Stimulated activated naive CD8-positive, alpha-beta T cell treated with anti-CD3 and anti-CD28 coated beads, Interleukin-15, amount 100 ng/mL, for 72 hours (primary cell): Measurements from ENCODE around the gene RARS2.

Source experiments
- ATAC-seq: fragments of 150-1000 bp; cut with Tn5 transposase; 2 replicates; pipeline ENCODE4 v1.10.0; 2021; ENCODE audit warnings: mild to moderate bottlenecking, moderate library complexity
- DNase-seq, 2 donors: peaks; one replicate each; pipeline ENCODE4 v3.0.0; 2021 to 2022
- H3K27ac Mint-ChIP-seq, 2 donors: one replicate each; pipeline ENCODE4 v1.8.0; 2022; ENCODE audit warnings: mild to moderate bottlenecking in 2 of 2, mixed read lengths in 2 of 2, moderate library complexity in 2 of 2
- H3K27me3 Mint-ChIP-seq: one replicate; pipeline ENCODE4 v1.8.0; 2022; ENCODE audit warnings: mixed read lengths
- H3K4me1 Mint-ChIP-seq: one replicate; pipeline ENCODE4 v1.8.0; 2022; ENCODE audit warnings: mild to moderate bottlenecking, mixed read lengths
- H3K4me3 Mint-ChIP-seq, 2 donors: one replicate each; pipeline ENCODE4 v1.8.0; 2022; ENCODE audit warnings: mild to moderate bottlenecking in 2 of 2, mixed read lengths in 2 of 2, moderate library complexity in 1 of 2
- H3K9me3 Mint-ChIP-seq, 2 donors: one replicate each; pipeline ENCODE4 v1.8.0; 2022; ENCODE audit warnings: mixed read lengths in 2 of 2

RARS2 gene

GRCh38 chr6:87543696-87544473 lies 45.9 kb downstream of the RARS2 start:
- H3K27ac Mint-ChIP-seq: no peak overlapping the region
- H3K27me3 Mint-ChIP-seq: no peaks in the 10 kb centered on the region
- H3K4me1 Mint-ChIP-seq: no peaks in the 10 kb centered on the region
- no peaks in the 10 kb centered on the region for H3K9me3 Mint-ChIP-seq
- no peak overlapping the region for H3K4me3 Mint-ChIP-seq
- ATAC-seq (no peak), DNase-seq (no peak)

- H3K4me3 Mint-ChIP-seq: no peak overlapping the region
- H3K27ac Mint-ChIP-seq: no peak overlapping the region
- H3K27me3 Mint-ChIP-seq: no peaks in the 10 kb centered on the region
- no peaks in the 10 kb centered on the region for H3K4me1 Mint-ChIP-seq
- H3K9me3 Mint-ChIP-seq: no peaks in the 10 kb centered on the region
- ATAC-seq (no peak), DNase-seq (no peak)
Measured at GRCh38 chr6:87541744-87542143, 48.0 kb downstream of the RARS2 start.

- no peak overlapping the region for H3K4me3 Mint-ChIP-seq
- no peaks in the 10 kb centered on the region for H3K9me3 Mint-ChIP-seq
- no peaks in the 10 kb centered on the region for H3K4me1 Mint-ChIP-seq
- ATAC-seq (no peak), DNase-seq (no peak)
- H3K27ac Mint-ChIP-seq: no peak overlapping the region
- H3K27me3 Mint-ChIP-seq: no peaks in the 10 kb centered on the region
Measured at GRCh38 chr6:87541041-87541440, 48.7 kb downstream of the RARS2 start.

GRCh38 chr6:87540539-87540938 lies 49.2 kb downstream of the RARS2 start:
- no peaks in the 10 kb centered on the region for H3K4me1 Mint-ChIP-seq
- H3K27me3 Mint-ChIP-seq: no peaks in the 10 kb centered on the region
- no peaks in the 10 kb centered on the region for H3K9me3 Mint-ChIP-seq
- no peak overlapping the region for H3K4me3 Mint-ChIP-seq
- DNase-seq (no peak), ATAC-seq (no peak)
- peak overlapping the region in 1 of 2 donors; percentile 13 for H3K27ac Mint-ChIP-seq

- H3K27me3 Mint-ChIP-seq: no peaks in the 10 kb centered on the region
- no peaks in the 10 kb centered on the region for H3K9me3 Mint-ChIP-seq
- H3K4me1 Mint-ChIP-seq: no peaks in the 10 kb centered on the region
- no peak for ATAC-seq
- no peak overlapping the region for H3K4me3 Mint-ChIP-seq
- DNase-seq: no peak
- H3K27ac Mint-ChIP-seq: no peak overlapping the region
Measured at GRCh38 chr6:87539554-87539953, 50.2 kb downstream of the RARS2 start.

DNA sequence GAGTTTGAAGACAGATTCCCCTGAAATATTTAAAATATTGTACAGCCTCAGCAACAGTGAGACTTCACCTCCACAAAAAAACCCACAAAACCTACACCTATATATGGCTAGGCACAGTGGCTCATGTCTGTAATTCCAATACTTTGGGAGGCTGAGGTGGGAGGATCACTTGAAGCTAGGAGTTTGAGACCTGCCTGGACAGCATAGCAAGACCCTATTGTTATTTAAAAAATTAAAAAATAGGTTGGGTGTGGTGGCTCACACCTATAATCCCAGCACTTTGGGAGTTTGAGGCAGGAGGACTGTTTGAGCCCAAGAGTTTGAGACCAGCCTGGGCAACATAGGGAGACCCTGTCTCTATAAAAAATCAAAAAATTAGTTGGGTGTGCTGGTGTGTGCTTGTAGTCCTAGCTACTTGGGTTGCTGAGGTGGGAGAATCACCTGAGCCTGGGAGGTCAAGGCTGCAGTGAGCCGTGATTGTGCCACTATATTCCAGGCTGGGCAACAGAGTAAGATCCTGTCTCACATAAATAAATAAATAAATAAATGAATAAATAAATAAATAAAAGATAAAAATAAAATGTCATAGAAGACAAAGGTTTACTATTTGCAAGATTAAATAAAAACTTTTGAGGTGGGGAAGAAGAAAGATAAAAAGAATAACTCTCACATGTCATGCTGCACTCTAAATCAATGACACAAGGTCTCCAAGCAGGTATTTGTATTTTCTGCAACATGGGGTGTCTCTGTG lies 51.1 kb downstream of the RARS2 start:
- Mint-ChIP-seq H3K27ac (no peak overlapping the region), H3K4me1 (no peaks in the 10 kb centered on the region), H3K4me3 (no peak overlapping the region), H3K9me3 (no peaks in the 10 kb centered on the region), H3K27me3 (no peaks in the 10 kb centered on the region)
- DNase-seq (no peak), ATAC-seq (no peak)

DNA sequence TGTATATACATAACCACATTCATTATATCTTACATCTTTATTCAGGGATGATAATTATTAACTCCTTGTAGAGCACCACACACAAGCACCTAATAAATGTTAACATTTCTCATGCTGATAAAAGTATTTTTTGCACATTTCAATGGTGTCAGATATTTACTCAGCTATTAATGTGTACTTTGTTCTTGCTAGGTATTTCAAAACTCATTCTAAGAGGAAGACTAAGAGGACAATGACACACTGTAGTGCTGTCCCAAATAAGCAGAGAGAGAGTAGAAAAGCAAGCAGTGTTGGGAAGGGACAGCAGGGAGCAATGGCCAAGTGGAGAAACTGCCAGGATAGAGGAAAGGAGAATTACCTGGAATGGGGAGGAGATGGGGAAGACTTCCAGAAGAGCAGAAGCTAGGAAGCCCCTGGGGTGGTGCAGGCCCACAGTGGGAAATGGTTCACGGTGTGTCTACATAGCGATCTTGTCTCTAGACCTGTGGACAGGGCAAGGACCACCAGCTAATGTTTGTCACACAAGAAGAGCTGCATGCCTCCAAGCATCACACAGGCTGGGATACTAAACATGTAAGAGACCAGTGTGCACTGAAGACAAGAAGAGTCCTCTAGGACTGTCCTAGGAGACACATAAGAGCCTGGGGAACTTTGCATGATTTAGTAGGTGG lies 55.3 kb downstream of the RARS2 start:
- Mint-ChIP-seq H3K27me3 (no peaks in the 10 kb centered on the region), H3K9me3 (no peaks in the 10 kb centered on the region), H3K4me3 (no peak overlapping the region), H3K27ac (no peak overlapping the region), H3K4me1 (no peaks in the 10 kb centered on the region)
- ATAC-seq: no peak
- no peak for DNase-seq

- H3K27ac Mint-ChIP-seq: no peak overlapping the region
- H3K9me3 Mint-ChIP-seq: no peaks in the 10 kb centered on the region
- ATAC-seq: no peak
- H3K27me3 Mint-ChIP-seq: no peaks in the 10 kb centered on the region
- no peak for DNase-seq
- H3K4me3 Mint-ChIP-seq: no peak overlapping the region
- H3K4me1 Mint-ChIP-seq: no peaks in the 10 kb centered on the region
Measured at GRCh38 chr6:87529221-87529620, 60.6 kb downstream of the RARS2 start.

- no peak for DNase-seq
- ATAC-seq: no peak
- Mint-ChIP-seq H3K4me3 (no peak overlapping the region), H3K4me1 (no peaks in the 10 kb centered on the region), H3K27me3 (no peaks in the 10 kb centered on the region), H3K27ac (no peak overlapping the region), H3K9me3 (no peaks in the 10 kb centered on the region)
Measured at GRCh38 chr6:87522686-87523085, 67.1 kb downstream of the RARS2 start.

DNA sequence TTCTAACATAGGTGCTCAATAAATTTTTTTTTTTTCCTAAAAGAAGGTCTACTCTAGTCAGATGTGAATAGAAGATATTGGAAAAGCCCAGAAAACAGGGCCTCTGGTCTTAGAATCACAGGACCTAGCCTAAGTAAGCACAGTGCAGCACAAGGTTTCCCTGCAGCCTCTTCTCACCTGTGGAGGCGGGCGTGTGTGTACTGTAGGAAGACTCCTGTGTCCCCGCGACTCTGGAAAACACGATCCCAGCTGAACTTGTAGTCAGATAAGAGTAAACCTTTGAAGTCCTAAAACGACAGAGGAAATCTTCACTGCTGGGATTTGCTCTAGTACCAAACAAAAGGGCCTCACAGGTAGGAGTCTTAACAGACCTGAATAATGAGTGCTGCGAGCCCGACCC lies 71.3 kb downstream of the RARS2 start:
- Mint-ChIP-seq H3K9me3 (no peaks in the 10 kb centered on the region), H3K4me3 (no peak overlapping the region), H3K4me1 (no peaks in the 10 kb centered on the region), H3K27ac (no peak overlapping the region), H3K27me3 (no peaks in the 10 kb centered on the region)
- ATAC-seq (no peak), DNase-seq (no peak)

GRCh38 chr6:87514831-87515230 lies 75.0 kb downstream of the RARS2 start:
- DNase-seq: no peak
- peak overlapping the region in 1 of 2 donors; percentile 33 for H3K27ac Mint-ChIP-seq
- ATAC-seq: no peak
- H3K9me3 Mint-ChIP-seq: no peaks in the 10 kb centered on the region
- no peaks in the 10 kb centered on the region for H3K27me3 Mint-ChIP-seq
- no peaks in the 10 kb centered on the region for H3K4me1 Mint-ChIP-seq
- H3K4me3 Mint-ChIP-seq: no peak overlapping the region

DNA sequence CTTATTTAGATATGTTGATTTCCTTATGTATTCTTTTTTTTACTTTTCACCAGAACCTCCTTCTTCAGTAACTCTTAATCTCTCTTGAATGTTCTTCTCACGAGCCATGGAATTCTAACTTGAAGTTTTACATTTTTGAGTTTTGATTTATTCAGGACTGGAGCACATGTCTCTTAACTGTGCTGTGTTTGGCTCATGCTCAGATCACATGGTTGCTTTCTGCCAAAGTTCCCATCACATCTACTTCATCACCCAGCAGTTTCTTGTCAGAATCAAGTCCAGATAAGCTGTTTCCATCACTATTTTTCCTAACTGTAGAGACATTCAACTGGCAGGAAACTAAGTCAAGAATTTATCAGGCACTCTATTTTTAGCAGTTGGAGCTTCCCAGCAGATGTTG lies 85.3 kb downstream of the RARS2 start:
- H3K4me1 Mint-ChIP-seq: no peaks in the 10 kb centered on the region
- no peaks in the 10 kb centered on the region for H3K9me3 Mint-ChIP-seq
- peak overlapping the region in 1 of 2 donors; percentile 77 for H3K27ac Mint-ChIP-seq
- DNase-seq (no peak), ATAC-seq (no peak)
- no peak overlapping the region for H3K4me3 Mint-ChIP-seq
- H3K27me3 Mint-ChIP-seq: no peaks in the 10 kb centered on the region

GRCh38 chr6:87501809-87502572 lies 87.8 kb downstream of the RARS2 start:
- H3K4me1 Mint-ChIP-seq: no peaks in the 10 kb centered on the region
- no peak overlapping the region for H3K4me3 Mint-ChIP-seq
- no peak for ATAC-seq
- peak overlapping the region in 1 of 2 donors; percentile 54 for H3K27ac Mint-ChIP-seq
- H3K27me3 Mint-ChIP-seq: no peaks in the 10 kb centered on the region
- no peaks in the 10 kb centered on the region for H3K9me3 Mint-ChIP-seq
- DNase-seq: no peak

- Mint-ChIP-seq H3K4me1 (peaks cover 2% of the 10 kb centered on the region), H3K4me3 (no peak overlapping the region), H3K27me3 (no peaks in the 10 kb centered on the region), H3K27ac (no peak overlapping the region), H3K9me3 (no peaks in the 10 kb centered on the region)
- DNase-seq (no peak), ATAC-seq (no peak)
Measured at GRCh38 chr6:87498048-87498447, 91.7 kb downstream of the RARS2 start.

DNA sequence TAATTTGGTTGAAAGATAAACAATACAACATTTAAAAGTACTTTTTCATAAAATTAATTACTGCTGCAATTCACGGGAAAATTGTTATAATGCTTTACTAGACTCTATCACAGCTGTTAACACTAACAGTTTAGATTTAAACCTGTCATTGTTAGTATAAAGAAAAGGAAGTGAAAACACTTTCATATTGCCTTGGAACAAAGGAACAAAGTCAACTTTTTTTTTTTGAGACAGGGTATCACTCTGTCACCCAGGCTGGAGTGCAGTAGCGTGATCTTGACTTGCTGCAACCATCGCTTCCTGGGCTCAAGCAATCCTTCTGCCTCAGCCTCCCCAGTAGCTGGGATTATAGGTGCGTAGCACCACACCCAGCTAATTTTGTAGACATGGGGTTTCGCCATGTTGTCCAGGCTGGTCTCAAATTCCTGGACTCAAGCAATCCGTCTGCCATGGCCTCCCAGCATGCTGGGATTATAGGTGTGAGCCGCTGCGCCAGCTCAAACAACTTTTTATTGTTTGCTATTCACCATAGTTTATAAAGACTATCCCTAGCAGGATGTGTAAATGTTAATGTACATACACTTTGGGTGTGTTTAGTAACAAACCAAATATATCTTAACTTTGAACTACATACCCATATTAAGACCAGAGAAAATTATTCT lies 94.9 kb downstream of the RARS2 start:
- Mint-ChIP-seq H3K4me1 (peaks cover 4% of the 10 kb centered on the region), H3K9me3 (no peaks in the 10 kb centered on the region), H3K27me3 (no peaks in the 10 kb centered on the region), H3K4me3 (no peak overlapping the region), H3K27ac (no peak overlapping the region)
- DNase-seq (no peak), ATAC-seq (no peak)
